ENCODE results near the gene CRKL.

DNA sequence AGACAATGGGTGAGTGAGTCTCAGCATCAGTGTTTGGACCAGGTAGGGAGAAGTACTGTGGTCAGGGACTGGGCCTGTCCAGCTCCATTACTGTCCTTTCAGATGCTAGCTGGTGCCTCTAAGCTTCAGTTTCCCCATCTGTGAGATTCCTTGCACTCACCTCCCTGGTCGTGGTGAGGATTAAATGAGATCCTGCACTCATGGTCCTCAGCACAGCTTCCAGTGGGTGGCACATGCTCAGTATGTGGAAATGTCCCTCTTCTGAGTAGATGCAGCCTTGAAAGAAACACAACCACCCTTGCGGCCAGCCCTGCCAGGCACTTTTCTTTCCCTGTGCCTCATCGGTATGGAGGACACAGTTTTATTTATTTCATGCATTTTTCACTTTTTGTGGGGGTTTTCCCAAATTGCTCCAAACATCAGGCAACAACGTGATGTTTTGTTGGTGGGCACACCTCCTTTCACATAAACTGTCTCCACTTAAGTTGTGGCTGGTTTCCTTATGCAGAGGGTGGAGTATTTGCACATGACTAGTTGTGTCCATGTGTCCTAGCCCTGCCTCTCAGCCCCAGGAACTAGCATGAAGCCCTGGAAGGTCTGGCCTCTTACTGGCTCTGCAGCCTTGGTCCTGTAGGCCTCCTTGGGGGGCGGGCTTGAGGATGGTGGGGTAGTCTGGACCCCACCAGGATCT, 66.0 kb downstream of the CRKL start:
- TF ChIP-seq, protein P1, sequence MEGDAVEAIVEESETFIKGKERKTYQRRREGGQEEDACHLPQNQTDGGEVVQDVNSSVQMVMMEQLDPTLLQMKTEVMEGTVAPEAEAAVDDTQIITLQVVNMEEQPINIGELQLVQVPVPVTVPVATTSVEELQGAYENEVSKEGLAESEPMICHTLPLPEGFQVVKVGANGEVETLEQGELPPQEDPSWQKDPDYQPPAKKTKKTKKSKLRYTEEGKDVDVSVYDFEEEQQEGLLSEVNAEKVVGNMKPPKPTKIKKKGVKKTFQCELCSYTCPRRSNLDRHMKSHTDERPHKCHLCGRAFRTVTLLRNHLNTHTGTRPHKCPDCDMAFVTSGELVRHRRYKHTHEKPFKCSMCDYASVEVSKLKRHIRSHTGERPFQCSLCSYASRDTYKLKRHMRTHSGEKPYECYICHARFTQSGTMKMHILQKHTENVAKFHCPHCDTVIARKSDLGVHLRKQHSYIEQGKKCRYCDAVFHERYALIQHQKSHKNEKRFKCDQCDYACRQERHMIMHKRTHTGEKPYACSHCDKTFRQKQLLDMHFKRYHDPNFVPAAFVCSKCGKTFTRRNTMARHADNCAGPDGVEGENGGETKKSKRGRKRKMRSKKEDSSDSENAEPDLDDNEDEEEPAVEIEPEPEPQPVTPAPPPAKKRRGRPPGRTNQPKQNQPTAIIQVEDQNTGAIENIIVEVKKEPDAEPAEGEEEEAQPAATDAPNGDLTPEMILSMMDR (IDR thresholded peaks at IDR 0.05; ENCODE audit: low read depth, low read length), result no peak
- no peak for TF ChIP-seq EZH2phosphoT487 (IDR thresholded peaks at IDR 0.05; ENCODE audit: low read depth)
